Stimulated activated CD4-positive, alpha-beta T cell treated with anti-CD3 and anti-CD28 coated beads, TNF-alpha, amount 100 ng/mL, for 1 hour (primary cell): ENCODE results near the gene LRRC4.

Experiments
- DNase-seq, 3 donors: peaks; one replicate each; pipeline ENCODE4 v3.0.0-alpha.2; 2020; ENCODE audit warnings: low read depth in 3 of 3, low spot score in 1 of 3

The LRRC4 gene

GRCh38 chr7:127981965-127982364 lies 49.3 kb downstream of the LRRC4 start:
- no peak for DNase-seq

- no peak for DNase-seq
Observed at GRCh38 chr7:127980901-127981300, 50.3 kb downstream of the LRRC4 start.

GRCh38 chr7:127979728-127980126 lies 51.5 kb downstream of the LRRC4 start:
- no peak for DNase-seq

- no peak for DNase-seq
Observed at GRCh38 chr7:127979113-127979727, 52.0 kb downstream of the LRRC4 start.

- DNase-seq = no peak
Observed at GRCh38 chr7:127978421-127978820, 52.8 kb downstream of the LRRC4 start.
